ENCODE data around the gene CAPN1.

CAPN1 gene

DNA sequence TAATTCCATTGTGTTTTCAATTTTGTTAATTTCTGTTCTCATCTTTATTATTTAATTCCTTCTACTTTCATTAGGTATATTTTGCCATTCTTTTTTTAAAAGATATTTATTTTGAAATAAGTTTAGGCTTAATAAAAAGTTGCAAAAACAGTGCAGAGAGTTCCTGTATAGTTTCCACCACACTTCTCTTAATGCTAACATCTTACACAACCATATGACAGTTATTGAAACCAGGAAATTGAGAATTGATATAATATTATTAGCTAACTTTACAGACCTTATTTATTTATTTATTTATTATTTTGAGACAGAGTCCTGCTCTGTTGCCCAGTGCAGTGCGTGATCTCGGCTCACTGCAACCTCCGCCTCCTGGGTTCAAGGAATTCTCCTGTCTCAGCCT, 25.5 kb upstream of the CAPN1 start:
- Histone ChIP-seq H3K36me3 (ENCODE audit: insufficient read depth, low read length) (no peaks in the 10 kb centered on the region), H3K4me2 (ENCODE audit: low read length) (no peak overlapping the region), H3K27ac (ENCODE audit: low read depth, low read length, poor library complexity, severe bottlenecking) (no peak overlapping the region), H3K9me2 (ENCODE audit: low read depth, low read length) (no peaks in the 10 kb centered on the region), H3K79me2 (ENCODE audit: insufficient read depth, low read length) (no peaks in the 10 kb centered on the region), H3K9ac (ENCODE audit: low read length) (no peak overlapping the region), H3K4me3 (ENCODE audit: low read depth, low read length, poor library complexity, severe bottlenecking) (no peak overlapping the region), H2AFZ (ENCODE audit: low read length) (no peak overlapping the region), H3K4me1 (ENCODE audit: insufficient read depth, low read length, severe bottlenecking) (peaks cover 16% of the 10 kb centered on the region), H3K27me3 (ENCODE audit: insufficient read depth, low read length) (no peaks in the 10 kb centered on the region), H3K9me3 (ENCODE audit: low read length) (no peaks in the 10 kb centered on the region), H4K20me1 (ENCODE audit: insufficient read depth, low read length) (no peaks in the 10 kb centered on the region), H3F3A (ENCODE audit: insufficient read depth, low read length) (no peaks in the 10 kb centered on the region)
- no peak for TF ChIP-seq CTCF (IDR thresholded peaks at IDR 0.05; ENCODE audit: low read length)
- no peak for TF ChIP-seq EZH2 (IDR thresholded peaks at IDR 0.05; ENCODE audit: borderline replicate concordance, low read length)

DNA sequence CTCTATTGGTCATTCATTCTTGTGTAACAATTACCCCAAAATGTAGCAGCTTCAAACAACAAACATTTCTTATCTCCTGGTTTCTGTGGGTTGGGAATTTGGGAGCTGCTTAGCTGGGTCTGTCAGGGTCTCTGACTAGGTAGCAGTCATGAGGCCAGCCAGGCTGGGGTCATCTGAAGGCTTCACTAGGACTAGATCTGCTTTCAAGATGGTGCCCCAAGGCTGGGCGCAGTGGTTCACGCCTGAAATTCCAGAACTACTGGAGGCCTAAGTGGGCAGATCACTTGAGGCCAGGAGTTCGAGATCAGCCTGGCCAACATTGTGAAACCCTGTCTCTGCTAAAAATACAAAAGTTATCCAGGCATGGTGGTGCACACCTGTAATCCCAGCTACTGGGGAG, 24.8 kb upstream of the CAPN1 start:
- H3F3A ChIP-seq (ENCODE audit: insufficient read depth, low read length) = no peaks in the 10 kb centered on the region

GRCh38 chr11:65157336-65157735, 24.4 kb upstream of the CAPN1 start:
- Histone ChIP-seq H3K27me3 (ENCODE audit: insufficient read depth, low read length) (no peaks in the 10 kb centered on the region), H3K4me2 (ENCODE audit: low read length) (no peak overlapping the region), H3K4me3 (ENCODE audit: low read depth, low read length, poor library complexity, severe bottlenecking) (no peak overlapping the region), H3K79me2 (ENCODE audit: insufficient read depth, low read length) (no peaks in the 10 kb centered on the region), H4K20me1 (ENCODE audit: insufficient read depth, low read length) (no peaks in the 10 kb centered on the region), H2AFZ (ENCODE audit: low read length) (no peak overlapping the region), H3K9ac (ENCODE audit: low read length) (no peak overlapping the region), H3K27ac (ENCODE audit: low read depth, low read length, poor library complexity, severe bottlenecking) (no peak overlapping the region), H3K36me3 (ENCODE audit: insufficient read depth, low read length) (no peaks in the 10 kb centered on the region), H3K4me1 (ENCODE audit: insufficient read depth, low read length, severe bottlenecking) (peaks cover 9% of the 10 kb centered on the region), H3F3A (ENCODE audit: insufficient read depth, low read length) (no peaks in the 10 kb centered on the region), H3K9me3 (ENCODE audit: low read length) (no peaks in the 10 kb centered on the region), H3K9me2 (ENCODE audit: low read depth, low read length) (no peaks in the 10 kb centered on the region)
- TF ChIP-seq CTCF (IDR thresholded peaks at IDR 0.05; ENCODE audit: low read length) (no peak), EZH2 (IDR thresholded peaks at IDR 0.05; ENCODE audit: borderline replicate concordance, low read length) (no peak)

More for the DNA sequence above, 24.8 kb upstream of the CAPN1 start:
- no peaks in the 10 kb centered on the region for H4K20me1 ChIP-seq (ENCODE audit: insufficient read depth, low read length)
- no peak overlapping the region for H3K4me2 ChIP-seq (ENCODE audit: low read length)
- H3K4me3 ChIP-seq (ENCODE audit: low read depth, low read length, poor library complexity, severe bottlenecking) = no peak overlapping the region
- no peaks in the 10 kb centered on the region for H3K9me3 ChIP-seq (ENCODE audit: low read length)
- no peaks in the 10 kb centered on the region for H3K27me3 ChIP-seq (ENCODE audit: insufficient read depth, low read length)
- no peak overlapping the region for H3K9ac ChIP-seq (ENCODE audit: low read length)
- no peaks in the 10 kb centered on the region for H3K36me3 ChIP-seq (ENCODE audit: insufficient read depth, low read length)
- peaks cover 13% of the 10 kb centered on the region for H3K4me1 ChIP-seq (ENCODE audit: insufficient read depth, low read length, severe bottlenecking)
- no peaks in the 10 kb centered on the region for H3K79me2 ChIP-seq (ENCODE audit: insufficient read depth, low read length)
- H3K27ac ChIP-seq (ENCODE audit: low read depth, low read length, poor library complexity, severe bottlenecking) = no peak overlapping the region
- TF ChIP-seq CTCF (IDR thresholded peaks at IDR 0.05; ENCODE audit: low read length) (no peak), EZH2 (IDR thresholded peaks at IDR 0.05; ENCODE audit: borderline replicate concordance, low read length) (no peak)
- H3K9me2 ChIP-seq (ENCODE audit: low read depth, low read length) = no peaks in the 10 kb centered on the region
- no peak overlapping the region for H2AFZ ChIP-seq (ENCODE audit: low read length)
